Right forelimb (tissue), 1 donor: Measurements from ENCODE around the gene AHRR.
A peak's percentile ranks its signal among the peaks of the same experiment; 100 is the strongest.

Source experiments
- DNase-seq: peaks from one replicate; pipeline ENCODE4 v3.0.0-alpha.2; 2018

The AHRR gene

DNA sequence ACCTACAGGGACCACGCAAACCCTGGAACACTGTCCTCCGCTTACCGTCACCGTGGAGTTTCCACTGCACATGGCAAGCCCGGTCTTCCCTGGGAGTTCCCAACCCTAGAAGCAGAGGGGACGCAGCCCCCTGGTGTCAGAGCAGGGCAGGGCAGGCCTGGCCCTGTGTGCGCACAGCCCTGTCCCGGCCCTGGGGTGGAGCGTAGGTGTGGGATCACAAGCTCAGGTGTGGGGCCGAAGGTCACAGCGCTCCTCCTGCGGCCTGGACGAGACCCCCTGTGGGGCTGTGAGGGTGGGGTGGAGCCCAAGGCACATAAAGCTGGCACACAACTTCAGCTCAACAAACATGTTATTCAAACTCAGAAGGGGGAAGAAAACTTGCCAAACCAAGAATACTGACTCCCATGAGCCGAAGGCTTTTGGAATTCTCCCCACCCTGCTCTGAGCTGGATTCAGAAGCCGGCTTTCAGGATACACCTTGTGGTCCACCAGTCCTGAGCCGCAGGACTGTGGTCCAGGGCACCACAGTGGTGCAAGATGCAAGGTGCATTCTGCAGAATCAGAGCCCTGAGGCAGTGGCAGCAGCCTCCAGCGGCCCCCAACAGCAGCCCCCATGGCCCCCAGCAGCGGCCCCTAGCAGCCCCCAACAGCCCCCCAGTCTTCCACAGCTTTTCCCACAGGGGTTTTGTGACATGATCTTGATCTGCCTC lies 109.6 kb downstream of the AHRR start:
- peak; percentile 73 for DNase-seq

DNA sequence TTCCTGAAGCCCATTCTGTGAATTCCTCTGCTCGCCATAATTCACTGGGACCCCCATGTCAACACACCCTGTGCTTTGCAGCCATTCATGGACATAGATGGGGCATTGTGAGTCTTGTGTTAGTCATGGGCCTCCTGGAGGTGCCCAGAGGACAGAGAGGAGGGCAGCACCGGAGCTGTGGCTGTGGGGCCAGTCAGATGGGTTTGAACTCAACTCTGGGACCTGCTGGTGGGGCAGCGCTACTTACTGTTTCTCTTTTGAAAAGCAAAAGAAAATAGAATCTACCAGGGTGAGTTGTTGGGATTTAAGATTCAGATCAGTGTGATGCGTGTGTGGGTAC lies 110.2 kb downstream of the AHRR start:
- DNase-seq = no peak

DNA sequence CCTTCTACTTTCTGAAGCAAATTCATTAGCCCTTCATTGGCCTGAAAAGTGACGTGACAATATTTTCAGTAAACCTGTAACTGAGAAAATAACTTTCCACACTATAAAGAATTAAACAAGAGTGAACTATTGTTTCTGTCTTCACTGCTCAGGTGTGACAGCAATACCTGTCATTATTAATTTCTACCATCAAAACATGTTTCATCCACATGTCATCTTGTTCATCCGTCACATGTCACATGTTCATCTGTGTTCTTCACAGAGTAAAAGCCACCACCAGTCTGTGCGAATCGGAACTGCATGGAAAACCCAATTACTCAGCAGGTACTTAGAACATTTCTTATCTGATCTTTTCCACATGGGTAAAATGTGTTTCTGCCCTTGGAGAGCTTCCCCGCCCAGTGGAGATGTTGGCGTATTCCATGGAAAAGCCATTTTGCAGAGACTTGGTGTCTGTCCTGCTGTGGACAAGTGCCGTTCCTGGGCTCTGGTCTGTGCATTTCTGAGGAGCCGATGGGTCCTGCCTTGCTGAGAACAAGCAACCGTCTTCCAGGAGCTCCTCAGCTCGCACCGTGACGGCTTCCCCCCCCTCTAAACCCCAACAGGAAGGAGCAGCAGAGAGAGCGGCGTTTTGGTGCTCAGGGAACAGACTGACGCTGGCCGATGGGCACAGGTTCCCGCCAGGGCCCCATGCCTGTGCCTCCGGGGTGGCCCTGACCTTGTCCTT lies 110.8 kb downstream of the AHRR start:
- DNase-seq = no peak

DNA sequence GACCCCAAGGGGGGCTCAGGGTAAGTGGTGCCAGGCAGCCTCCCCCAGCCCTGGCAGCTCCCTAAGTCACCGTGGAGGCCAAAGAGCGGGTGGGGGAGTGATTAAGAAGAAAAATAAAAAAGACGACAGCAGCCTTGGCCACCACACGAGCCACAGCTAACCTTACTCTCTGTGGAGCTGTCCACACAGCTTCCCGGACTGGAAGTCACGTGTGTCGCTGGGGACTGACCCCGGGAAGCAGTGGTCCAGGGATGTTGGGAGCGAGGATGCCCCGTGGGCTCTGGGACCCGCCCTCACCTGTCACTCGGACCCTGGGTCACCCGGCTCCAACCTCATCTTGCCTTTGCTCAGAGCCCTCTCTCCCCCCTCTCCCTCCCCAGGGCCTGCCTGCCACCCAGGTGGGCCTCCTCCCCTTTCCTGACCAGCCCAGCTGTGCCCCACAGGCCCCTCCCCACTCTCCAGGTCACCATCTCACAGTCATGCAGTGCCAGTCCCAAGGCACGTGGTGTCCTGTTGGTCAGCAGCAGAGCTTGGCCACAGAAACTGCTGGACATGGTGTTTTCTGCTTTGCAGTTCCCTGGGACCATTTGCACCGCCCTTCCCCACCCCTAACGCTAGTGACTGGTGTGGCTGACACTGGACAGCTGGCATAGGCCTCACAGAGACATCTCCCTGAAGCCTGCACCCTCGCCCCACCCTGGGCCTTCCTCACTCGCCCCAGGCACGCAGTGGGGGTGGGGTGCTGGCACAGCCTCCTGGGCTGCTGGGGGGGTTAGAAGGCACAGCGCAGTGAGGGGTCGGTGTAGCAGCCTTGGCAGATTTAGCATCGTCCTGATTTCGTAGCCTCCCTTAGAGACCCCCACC lies 111.6 kb downstream of the AHRR start:
- DNase-seq = no peak

DNA sequence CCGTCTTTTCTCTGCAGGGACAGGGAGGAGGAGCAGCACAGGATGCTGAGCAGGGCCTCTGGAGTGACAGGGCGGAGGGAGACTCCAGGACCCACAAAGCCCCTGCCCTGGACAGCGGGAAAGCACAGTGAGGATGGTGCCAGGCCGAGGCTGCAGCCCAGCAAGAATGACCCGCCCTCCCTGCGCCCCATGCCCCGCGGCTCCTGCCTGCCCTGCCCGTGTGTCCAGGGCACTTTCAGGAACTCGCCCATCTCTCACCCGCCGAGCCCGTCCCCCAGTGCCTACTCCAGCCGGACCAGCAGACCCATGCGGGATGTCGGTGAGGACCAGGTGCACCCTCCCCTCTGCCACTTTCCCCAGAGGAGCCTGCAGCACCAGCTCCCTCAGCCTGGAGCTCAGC lies 112.3 kb downstream of the AHRR start:
- no peak for DNase-seq

DNA sequence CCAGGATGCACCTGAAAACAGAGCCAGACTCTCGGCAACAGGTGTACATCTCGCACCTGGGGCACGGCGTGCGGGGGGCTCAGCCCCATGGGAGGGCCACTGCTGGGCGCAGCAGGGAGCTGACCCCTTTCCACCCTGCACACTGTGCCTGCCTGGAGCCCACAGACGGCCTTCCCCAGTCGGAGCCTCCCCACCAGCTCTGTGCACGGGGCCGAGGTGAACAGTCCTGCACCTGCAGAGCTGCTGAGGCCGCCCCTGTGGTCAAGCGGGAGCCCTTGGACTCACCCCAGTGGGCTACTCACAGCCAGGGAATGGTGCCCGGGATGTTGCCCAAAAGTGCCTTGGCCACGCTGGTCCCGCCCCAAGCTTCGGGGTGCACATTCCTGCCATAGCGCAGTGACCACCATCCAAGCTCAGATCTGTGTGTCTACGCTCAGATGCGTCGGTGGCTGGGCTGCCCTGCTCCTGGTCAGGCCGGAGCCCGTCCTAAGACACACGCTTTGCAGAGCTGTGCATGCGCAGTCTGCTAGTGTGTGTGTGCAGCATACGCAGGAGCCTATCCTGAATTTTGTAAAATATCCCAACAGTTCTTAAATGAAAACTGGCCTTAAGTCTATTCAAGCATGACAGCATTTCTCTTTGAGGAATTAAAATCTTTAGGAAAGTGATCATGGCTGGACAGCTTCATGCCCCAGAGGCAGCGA lies 113.1 kb downstream of the AHRR start:
- DNase-seq = no peak

DNA sequence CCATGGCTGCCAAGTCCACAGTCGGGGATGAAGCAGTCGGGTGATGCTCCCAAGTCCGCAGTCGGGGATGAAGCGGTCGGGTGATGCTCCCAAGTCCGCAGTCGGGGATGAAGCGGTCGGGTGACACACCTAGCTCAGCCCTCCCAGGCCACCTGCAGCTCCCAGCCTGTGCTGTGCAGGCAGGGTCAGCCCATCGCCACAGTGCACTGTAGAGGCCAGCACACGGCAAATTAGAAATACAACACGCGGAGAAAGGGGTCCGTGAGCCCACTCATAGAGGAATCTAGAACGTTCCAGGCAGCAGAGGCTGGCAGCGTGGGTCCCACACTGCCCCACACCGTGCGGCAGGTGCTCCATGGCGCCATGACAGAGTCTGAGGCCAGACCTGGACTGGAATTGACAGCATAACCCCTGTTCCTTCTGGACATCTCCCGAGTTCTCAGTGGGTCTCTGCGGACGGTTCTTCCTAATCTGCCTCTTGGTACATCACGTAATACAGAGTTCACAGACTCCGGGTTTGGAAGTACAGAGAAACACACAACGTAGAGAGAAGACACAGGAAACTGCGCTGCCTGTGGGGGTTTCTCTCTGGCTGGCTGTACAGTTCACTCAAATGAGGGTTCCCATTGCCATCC lies 113.8 kb downstream of the AHRR start:
- DNase-seq = no peak

DNA sequence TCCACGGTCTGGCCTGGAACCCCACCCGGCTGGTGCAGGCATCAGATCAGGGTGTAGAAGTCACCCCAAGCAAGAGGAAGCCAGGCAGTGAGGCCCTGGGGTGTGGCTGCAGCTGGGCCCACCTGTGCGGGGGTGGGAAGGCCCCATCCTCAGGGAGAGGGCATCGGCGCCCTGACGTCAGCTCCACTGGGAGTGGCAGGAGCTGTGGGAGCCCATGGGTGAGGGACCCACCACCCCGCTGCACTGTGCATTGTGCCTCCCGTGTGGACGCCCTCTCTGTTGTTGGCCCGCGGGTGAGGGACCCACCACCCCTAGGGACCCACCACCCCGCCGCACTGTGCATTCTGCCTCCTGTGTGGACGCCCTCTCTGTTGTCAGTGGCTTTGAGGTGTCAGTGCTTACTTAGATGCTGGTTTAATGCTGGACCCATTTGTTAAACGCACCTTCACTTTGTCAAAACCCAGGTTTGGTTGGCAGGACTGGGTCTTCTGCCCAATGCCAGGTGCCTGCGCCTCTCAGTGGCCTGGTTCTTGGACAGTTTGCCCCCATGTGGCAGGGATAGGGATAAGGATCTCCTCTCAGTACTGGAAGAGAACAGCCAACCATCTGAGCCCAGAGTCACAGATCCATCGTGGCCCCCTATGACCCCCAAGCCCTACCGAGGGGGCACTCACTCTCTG lies 114.6 kb downstream of the AHRR start:
- DNase-seq = peak; percentile 37

DNA sequence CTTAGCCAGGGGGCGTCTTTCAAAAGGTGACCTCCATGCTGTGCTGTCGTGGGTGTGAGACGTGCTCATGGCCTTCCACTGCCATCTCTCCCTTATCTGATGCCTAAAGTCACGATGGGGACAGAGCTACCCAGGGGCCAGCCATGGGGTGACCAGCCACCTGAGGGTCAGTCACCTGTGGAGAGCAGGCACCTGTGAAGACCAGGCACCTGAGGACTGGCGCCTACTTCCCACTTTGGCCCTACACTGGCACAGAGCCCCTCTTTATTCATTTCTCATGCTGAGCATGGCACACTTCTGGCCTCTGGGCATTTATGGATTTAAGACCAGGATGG lies 115.1 kb downstream of the AHRR start:
- no peak for DNase-seq

DNA sequence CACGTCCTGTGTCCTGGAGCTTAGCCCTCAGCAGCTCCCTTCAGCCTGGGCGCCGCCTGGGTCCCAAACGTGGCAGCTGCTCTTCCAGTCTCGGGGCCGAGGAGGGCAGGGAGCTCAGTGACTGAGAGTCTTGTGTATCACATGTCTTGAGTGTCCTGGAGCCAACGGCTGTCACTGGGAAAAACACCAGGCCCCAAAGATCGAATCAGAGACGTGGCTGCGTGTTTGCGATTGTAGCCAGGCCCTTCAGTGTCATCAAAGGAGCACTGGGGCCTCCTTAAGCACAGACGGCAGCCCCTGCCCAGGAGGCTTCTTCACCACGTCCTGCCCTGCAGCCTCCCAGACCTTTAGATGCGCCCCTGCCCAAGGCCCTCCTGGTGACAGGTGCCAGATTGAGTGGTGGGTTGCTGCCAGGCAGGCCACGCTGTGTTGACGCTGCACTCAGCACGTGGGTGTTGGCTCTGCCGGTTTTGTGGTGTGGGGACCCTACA lies 115.8 kb downstream of the AHRR start:
- peak; percentile 35 for DNase-seq

DNA sequence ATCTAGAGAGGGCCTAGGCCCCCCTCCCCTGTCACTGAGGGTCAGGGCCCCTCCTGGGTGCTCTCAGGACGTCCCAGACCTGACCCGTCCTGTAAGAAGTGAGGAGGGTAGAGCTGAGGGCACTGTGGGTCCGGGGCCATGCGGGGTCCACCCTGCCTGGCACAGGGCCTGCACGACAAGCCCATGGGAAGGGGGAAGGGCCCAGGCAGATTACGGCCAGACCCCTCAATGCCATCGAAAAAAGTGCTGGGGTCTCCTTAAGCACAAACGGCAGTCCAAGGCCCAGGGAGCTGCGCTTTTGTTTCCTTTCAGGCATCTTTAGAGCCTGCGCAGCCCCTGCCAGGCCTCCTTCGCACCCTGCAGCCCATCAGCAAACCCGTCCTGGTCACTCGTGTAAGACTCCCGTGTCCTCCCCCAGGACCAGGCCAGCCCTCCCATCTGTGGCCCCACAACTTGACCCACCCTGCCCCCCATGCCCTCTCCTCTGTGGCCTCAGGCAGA lies 117.0 kb downstream of the AHRR start:
- peak; percentile 36 for DNase-seq

DNA sequence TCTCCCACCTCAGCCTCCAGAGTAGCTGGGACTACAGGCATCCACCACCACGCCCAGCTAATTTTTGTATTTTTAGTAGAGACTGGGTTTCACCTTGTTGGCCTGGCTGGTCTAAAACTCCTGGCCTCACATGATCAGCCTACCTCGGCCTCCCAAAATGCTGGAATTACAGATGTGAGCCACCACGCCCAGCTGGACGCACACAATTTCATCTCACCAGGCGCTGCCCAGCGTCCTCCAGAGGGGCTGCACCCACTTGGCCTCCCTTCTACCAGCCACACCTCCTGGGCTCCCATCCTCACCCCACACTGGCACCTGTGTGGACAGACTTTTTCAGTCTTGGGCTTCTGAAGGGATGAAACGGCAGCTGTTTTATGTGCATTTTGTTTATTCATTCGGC lies 117.7 kb downstream of the AHRR start:
- DNase-seq = peak; percentile 17

DNA sequence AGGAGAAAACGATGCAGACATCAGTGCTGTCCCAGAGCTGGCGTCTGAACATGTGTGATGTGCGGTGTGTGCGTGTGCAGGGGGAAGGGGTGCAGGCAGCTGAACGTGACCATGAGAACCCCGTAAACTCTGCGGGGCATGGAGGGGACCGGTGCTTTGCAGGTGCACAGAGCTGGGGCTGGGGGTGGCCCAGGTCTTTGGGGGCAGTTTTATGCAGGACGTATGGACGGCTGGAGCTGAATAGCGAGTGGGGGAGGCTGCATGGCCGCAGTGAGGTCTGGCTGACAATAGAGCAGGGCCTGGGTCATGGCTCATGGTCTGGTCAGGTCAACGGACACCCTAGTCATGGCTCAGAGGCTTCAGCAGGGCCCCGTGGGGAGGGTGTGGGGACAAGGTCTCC lies 118.1 kb downstream of the AHRR start:
- peak; percentile 23 for DNase-seq

DNA sequence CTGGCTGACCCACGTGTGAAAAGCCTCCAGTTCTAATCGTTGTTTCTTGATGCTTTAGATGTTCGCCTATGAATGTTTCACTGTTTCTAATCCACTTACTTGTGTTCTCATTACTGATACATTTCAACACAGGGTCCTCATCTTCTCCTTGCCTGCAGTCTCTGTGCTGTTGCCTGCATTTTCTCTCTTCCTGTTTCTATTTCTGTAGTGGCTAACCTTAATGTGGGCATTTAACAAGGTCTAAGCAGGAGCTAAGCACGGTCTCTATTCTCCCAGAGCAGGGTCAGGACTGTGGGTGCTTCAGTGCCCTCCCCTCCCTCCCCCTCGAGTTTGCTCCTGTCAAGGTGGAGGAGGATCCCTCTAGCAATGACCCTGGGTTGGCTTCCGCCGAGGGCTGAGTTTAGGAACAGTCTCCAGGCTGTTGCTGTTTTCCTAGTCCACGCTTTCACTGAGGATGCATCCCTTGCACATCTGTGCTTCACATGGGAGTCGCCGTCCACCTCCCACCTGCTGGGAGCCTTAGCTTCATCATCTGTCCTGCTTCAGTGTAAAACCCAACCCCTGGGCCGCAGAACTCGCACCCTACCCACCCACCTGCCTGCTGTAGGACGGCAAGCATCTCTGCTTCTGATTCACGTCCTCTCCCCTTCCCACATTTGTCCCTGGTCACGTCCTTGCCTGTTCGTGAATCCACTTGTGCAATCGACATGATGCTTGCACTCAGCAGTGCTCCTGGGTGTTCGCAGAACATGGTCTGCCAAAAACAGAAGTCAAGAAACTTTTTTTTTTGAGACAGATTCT lies 119.1 kb downstream of the AHRR start:
- DNase-seq = peak; percentile 30

DNA sequence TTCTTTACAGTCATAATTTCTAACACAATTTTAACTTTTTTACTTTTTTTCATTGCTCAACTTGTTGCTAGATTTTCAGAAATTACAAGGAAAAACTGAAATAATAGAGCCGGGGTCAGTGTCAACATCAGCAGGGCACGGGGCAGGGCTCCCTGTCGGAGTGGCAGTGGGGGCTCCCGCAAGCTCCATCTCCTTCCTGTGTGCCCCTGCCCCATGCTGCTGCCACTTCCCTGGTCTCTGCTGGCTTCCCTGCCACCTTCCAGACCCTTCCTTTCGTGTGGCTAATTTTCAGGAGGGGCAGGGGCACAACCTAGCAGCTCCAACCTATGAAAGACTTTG lies 120.5 kb downstream of the AHRR start:
- DNase-seq = no peak

DNA sequence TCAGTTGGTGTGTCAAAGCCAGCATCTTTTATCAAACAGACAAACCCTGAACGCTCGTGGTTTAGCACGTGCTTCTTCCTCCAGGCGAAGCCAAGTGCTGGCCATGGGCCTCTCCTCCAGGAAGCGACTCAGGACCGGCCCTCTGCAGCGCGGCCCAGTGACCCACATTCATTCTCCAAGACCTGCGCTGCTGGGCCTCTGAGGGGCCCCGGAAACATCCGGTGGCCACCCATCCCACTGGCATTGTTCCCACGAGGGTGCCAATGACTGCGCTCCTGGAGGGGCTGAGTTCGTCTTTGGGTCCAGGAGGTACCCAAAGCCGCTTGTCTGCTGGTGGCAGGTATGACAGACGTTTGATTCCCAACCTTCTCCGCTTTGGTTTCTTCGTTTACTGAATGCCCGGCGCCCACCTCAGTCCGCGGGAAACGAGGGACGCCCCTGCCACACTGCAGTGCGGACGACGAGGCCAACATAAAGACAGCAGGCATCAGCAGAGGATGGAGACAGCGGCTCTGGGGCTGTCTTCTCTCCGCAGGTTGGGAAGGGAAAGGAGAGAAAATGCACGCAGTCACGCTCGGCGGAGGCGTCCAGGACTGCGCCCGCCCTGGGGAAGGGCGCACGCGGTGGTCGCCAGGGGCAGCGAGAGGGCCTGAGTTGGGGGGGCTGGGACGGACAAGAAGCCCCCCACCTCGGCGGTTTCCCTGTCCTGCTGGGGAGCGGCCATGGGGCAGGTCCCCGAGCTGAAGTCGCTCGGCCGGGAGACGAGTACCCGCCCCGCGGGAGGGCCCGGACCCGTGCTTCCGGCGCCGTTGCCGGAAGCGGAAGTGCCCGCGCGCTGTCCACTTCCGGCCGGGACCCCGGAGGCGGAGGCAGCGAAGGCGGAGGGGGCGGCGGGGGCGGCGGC lies 121.1 kb downstream of the AHRR start, which contains the start of gene EXOC3:
EXOC3 (plus strand) TSS at position 842 of the 904 bp plus-strand sequence. CDS start 3,030 bp downstream, outside the sequence.
- DNase-seq = peak; percentile 87

DNA sequence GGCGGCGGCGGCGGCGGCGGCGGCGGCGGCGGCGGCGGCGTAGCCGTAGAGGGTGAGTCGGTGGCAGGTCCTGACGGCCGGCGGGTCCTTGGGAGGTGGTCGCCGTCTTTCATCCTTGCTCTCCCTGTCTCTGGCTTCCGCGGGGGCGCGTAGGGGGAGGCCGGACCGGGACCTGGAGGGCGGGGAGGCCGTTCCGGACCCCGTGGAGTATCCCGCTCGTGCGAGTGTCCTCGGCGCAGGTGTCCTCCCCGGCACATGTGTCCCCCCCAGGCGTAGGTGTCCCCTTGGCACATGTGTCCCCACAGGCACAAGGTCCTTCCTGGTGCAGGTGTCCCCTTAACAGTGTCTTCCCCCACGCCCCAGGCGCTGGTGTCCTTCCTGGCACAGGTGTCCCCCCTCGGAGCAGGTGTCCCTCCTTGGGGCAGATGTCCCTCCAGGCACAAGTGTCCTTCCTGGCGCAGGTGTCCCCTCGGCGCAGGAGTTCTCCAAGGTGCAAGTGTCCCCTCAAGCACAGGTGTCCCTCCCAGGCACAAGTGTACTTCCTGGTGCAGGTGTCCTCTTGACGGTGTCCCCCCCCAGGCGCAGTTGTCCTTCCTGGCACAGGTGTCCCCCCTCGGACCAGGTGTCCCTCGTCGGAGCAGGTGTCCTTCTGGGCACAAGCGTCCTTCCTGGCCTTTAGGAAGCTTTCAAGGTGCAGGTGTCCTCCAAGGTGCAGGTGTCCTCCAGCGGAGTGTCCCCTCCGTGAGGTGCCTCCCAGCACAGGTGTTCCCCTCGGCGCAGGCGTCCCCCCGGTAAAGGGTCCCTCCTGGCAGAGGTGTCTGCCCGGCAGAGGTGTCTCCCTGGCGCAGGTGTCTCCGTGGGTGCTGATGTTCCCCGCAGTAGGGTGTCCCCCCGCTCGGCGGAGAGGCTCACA lies 122.0 kb downstream of the AHRR start:
- peak; percentile 26 for DNase-seq

DNA sequence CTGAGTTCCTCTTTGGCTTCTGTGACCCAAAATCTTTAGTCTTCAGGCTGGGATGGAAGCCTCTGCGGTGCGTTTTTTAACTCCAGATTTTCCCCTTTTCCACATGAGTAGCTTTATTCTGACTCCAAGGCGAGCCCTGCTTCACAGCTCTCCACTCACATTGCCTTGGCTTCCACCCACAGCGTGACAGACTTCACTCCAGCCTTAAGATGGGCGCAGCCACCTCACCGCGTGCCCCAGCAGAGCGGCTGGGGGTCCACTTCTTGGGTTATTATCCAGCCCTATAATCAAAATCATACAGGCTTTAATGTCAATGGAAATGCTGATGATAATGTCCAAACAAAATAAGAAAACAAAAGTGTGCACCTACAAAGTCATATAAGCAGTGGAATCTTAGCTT lies 122.7 kb downstream of the AHRR start:
- no peak for DNase-seq

DNA sequence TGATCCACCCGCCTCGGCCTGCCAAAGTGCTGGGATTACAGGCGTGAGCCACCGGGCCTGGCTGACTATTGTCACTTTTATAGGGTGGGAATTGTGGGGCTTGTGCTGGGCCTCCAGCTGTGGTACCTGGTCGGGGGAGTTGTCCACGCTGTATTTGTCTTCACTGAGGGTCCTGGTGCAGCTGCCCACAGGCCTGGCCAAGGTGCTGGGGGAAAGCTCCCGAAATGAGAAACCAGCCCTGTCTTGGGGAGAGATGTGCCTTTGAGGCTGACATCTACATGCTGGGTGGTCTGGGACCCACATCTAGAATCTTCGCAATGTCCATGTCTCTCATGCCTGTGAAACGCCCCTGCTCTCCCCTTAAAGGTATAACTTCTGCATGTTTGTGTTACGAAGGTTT lies 124.1 kb downstream of the AHRR start:
- DNase-seq = peak; percentile 36
